Astrocyte (in vitro differentiated cells and primary cell): ENCODE measurements around the gene DDX17. TPM values are rescaled to one million over a fixed set of nuclear protein-coding genes. Genes with fewer than 3 reads are reported as not detected.

ENCODE experiments used
- DNase-seq: peaks from one replicate; pipeline ENCODE4 v3.0.0-alpha.2; 2010; ENCODE audit warnings: low read depth
- FAIRE-seq: peaks from 2 replicates; lab custom pipeline; 2011; peaks lifted over from hg19 to GRCh38; lab: Jason Lieb, UNC
- H2AFZ ChIP-seq: 2 replicates; pipeline ENCODE4 v1.6.0; 2012; ENCODE audit warnings: low read depth, low read length, inconsistent platforms
- H3K27ac ChIP-seq: 2 replicates; pipeline ENCODE4 v1.5.1; 2011; ENCODE audit warnings: low read depth, low read length, inconsistent platforms
- H3K27me3 ChIP-seq: 2 replicates; pipeline ENCODE4 v1.6.0; 2011; ENCODE audit warnings: low read length, inconsistent platforms; ENCODE audit not compliant: insufficient read depth
- H3K36me3 ChIP-seq: 2 replicates; pipeline ENCODE4 v1.5.1; 2011; ENCODE audit warnings: low read length, inconsistent platforms; ENCODE audit not compliant: insufficient read depth
- H3K4me1 ChIP-seq: 2 replicates; pipeline ENCODE4 v1.5.1; 2011; ENCODE audit warnings: low read length, inconsistent platforms; ENCODE audit not compliant: insufficient read depth
- H3K4me2 ChIP-seq: 2 replicates; pipeline ENCODE4 v1.6.0; 2012; ENCODE audit warnings: low read length, inconsistent platforms
- H3K4me3 ChIP-seq: 2 replicates; pipeline ENCODE4 v1.5.1; 2011; ENCODE audit warnings: low read depth, mild to moderate bottlenecking, low read length, inconsistent platforms; ENCODE audit not compliant: insufficient read depth
- H3K79me2 ChIP-seq: 2 replicates; pipeline ENCODE4 v1.6.0; 2012; ENCODE audit warnings: mild to moderate bottlenecking, low read length, inconsistent platforms; ENCODE audit not compliant: insufficient read depth
- H3K9ac ChIP-seq: 2 replicates; pipeline ENCODE4 v1.6.0; 2012; ENCODE audit warnings: mild to moderate bottlenecking, low read length, inconsistent platforms
- H3K9me3 ChIP-seq: 2 replicates; pipeline ENCODE4 v1.5.1; 2012; ENCODE audit warnings: low read depth, mild to moderate bottlenecking, low read length, inconsistent platforms; ENCODE audit not compliant: insufficient read depth
- H4K20me1 ChIP-seq: 2 replicates; pipeline ENCODE4 v1.6.0; 2012; ENCODE audit warnings: low read length, inconsistent platforms; ENCODE audit not compliant: insufficient read depth
- H3K27ac Mint-ChIP-seq: one replicate; pipeline ENCODE4 v1.8.0; 2021; ENCODE audit warnings: mild to moderate bottlenecking, mixed read lengths; ENCODE audit not compliant: unreplicated experiment
- H3K27me3 Mint-ChIP-seq: one replicate; pipeline ENCODE4 v1.8.0; 2021; ENCODE audit warnings: low read depth, mixed read lengths; ENCODE audit not compliant: unreplicated experiment
- H3K36me3 Mint-ChIP-seq: one replicate; pipeline ENCODE4 v1.8.0; 2021; ENCODE audit warnings: low read depth, mixed read lengths; ENCODE audit not compliant: unreplicated experiment
- H3K4me1 Mint-ChIP-seq: one replicate; pipeline ENCODE4 v1.8.0; 2021; ENCODE audit warnings: low read depth, mixed read lengths; ENCODE audit not compliant: unreplicated experiment
- H3K4me3 Mint-ChIP-seq: one replicate; pipeline ENCODE4 v1.8.0; 2021; ENCODE audit warnings: mild to moderate bottlenecking, moderate library complexity, mixed read lengths; ENCODE audit not compliant: unreplicated experiment
- H3K9me3 Mint-ChIP-seq: one replicate; pipeline ENCODE4 v1.8.0; 2021; ENCODE audit warnings: mild to moderate bottlenecking, mixed read lengths; ENCODE audit not compliant: unreplicated experiment
- EZH2 ChIP-seq: IDR thresholded peaks from 2 replicates; pipeline ENCODE4 v1.6.1; 2012; ENCODE audit warnings: mild to moderate bottlenecking, low read length, inconsistent platforms; ENCODE audit not compliant: insufficient read depth
- total RNA-seq: library from RNA; stranded (reverse); gene quantifications from 2 replicates; pipeline ENCODE4 v1.2.1, GENCODE V29; 2021
- TF ChIP-seq, protein P1 (sequence below): IDR thresholded peaks from 2 replicates; pipeline ENCODE4 v1.5.1; 2011; ENCODE audit warnings: low read depth, mild to moderate bottlenecking, inconsistent platforms, low read length, moderate library complexity; ENCODE audit not compliant: insufficient read depth

DDX17 gene
- total RNA-seq, 1 donor from 2014 or later = 258 TPM

GRCh38 chr22:38524429-38524828 lies 18.3 kb upstream of the DDX17 start:
- no peak overlapping the region for H3K4me2 ChIP-seq
- H3K27ac ChIP-seq = no peak overlapping the region
- H3K27ac Mint-ChIP-seq = no peak overlapping the region
- DNase-seq (no peak), FAIRE-seq (no peak)
- H3K27me3 Mint-ChIP-seq = peaks cover 8% of the 10 kb centered on the region
- no peaks in the 10 kb centered on the region for H3K36me3 ChIP-seq
- no peak overlapping the region for H3K4me3 Mint-ChIP-seq
- H3K4me1 Mint-ChIP-seq = no peaks in the 10 kb centered on the region
- no peaks in the 10 kb centered on the region for H3K36me3 Mint-ChIP-seq
- no peaks in the 10 kb centered on the region for H4K20me1 ChIP-seq
- no peaks in the 10 kb centered on the region for H3K27me3 ChIP-seq
- no peaks in the 10 kb centered on the region for H3K9me3 ChIP-seq
- no peak overlapping the region for H3K4me3 ChIP-seq
- H3K9me3 Mint-ChIP-seq = no peaks in the 10 kb centered on the region
- H2AFZ ChIP-seq = no peak overlapping the region
- no peak overlapping the region for H3K9ac ChIP-seq
- H3K4me1 ChIP-seq = no peaks in the 10 kb centered on the region
- H3K79me2 ChIP-seq = no peaks in the 10 kb centered on the region
- TF ChIP-seq, protein P1, sequence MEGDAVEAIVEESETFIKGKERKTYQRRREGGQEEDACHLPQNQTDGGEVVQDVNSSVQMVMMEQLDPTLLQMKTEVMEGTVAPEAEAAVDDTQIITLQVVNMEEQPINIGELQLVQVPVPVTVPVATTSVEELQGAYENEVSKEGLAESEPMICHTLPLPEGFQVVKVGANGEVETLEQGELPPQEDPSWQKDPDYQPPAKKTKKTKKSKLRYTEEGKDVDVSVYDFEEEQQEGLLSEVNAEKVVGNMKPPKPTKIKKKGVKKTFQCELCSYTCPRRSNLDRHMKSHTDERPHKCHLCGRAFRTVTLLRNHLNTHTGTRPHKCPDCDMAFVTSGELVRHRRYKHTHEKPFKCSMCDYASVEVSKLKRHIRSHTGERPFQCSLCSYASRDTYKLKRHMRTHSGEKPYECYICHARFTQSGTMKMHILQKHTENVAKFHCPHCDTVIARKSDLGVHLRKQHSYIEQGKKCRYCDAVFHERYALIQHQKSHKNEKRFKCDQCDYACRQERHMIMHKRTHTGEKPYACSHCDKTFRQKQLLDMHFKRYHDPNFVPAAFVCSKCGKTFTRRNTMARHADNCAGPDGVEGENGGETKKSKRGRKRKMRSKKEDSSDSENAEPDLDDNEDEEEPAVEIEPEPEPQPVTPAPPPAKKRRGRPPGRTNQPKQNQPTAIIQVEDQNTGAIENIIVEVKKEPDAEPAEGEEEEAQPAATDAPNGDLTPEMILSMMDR = no peak
- TF ChIP-seq EZH2 = no peak

DNA sequence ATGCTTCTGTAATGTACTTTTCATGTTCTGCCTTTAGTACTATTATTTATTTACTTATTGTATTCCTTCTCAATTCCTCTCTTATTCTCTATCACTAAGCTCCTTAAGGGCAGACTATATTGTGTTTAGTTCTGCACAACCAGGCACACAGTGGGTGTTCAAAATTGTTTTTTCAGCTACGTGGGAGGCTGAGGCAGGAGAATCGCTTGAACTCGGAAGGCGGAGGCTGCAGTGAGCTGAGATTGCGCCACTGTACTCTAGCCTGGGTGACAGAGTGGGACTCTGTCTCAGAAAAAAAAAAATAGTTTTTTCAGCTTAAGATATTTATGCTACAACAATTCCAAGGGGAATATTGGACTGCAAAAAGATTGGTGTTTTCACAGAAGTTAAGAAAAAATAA lies 17.4 kb upstream of the DDX17 start:
- no peak overlapping the region for H3K4me2 ChIP-seq

DNA sequence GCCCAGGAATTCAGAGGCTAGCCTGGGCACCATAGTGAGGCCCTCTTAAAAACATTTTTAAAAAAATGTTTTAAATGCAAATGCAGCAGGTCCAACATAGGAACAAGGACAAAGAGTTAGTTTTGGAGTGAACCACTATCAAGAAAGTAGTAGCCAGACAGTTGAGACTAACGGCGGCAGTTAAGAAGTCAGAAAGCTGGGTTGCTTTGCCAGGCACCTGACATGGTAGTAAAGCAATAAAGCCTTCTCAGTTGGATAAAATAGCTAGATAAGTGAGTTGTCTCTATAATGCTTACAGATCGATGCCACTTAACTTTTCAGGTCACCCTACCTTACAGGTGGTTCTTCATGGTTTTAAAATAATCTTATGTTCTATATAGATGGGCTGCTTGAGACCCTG lies 16.9 kb upstream of the DDX17 start:
- Histone ChIP-seq H3K9ac (no peak overlapping the region), H3K4me1 (no peaks in the 10 kb centered on the region), H2AFZ (no peak overlapping the region), H4K20me1 (no peaks in the 10 kb centered on the region), H3K27me3 (no peaks in the 10 kb centered on the region), H3K36me3 (no peaks in the 10 kb centered on the region), H3K27ac (no peak overlapping the region), H3K79me2 (no peaks in the 10 kb centered on the region), H3K9me3 (no peaks in the 10 kb centered on the region), H3K4me3 (no peak overlapping the region), H3K4me2 (no peak overlapping the region)
- Mint-ChIP-seq H3K27ac (no peak overlapping the region), H3K36me3 (no peaks in the 10 kb centered on the region), H3K9me3 (no peaks in the 10 kb centered on the region), H3K4me1 (no peaks in the 10 kb centered on the region), H3K4me3 (no peak overlapping the region), H3K27me3 (peaks cover 8% of the 10 kb centered on the region)
- DNase-seq (no peak), FAIRE-seq (no peak)
- TF ChIP-seq, protein P1 = no peak
- no peak for TF ChIP-seq EZH2

More for the DNA sequence above, 17.4 kb upstream of the DDX17 start:
- no peak overlapping the region for H3K27ac ChIP-seq
- H3K79me2 ChIP-seq = no peaks in the 10 kb centered on the region
- H3K27me3 ChIP-seq = no peaks in the 10 kb centered on the region
- no peak for FAIRE-seq
- H3K4me1 ChIP-seq = no peaks in the 10 kb centered on the region
- Mint-ChIP-seq H3K27ac (no peak overlapping the region), H3K27me3 (peaks cover 8% of the 10 kb centered on the region), H3K36me3 (no peaks in the 10 kb centered on the region), H3K4me3 (no peak overlapping the region), H3K4me1 (no peaks in the 10 kb centered on the region), H3K9me3 (no peaks in the 10 kb centered on the region)
- H3K9me3 ChIP-seq = no peaks in the 10 kb centered on the region
- no peak overlapping the region for H3K4me3 ChIP-seq
- no peak overlapping the region for H2AFZ ChIP-seq
- H3K36me3 ChIP-seq = no peaks in the 10 kb centered on the region
- no peak for TF ChIP-seq EZH2
- TF ChIP-seq, protein P1 = no peak
- no peak overlapping the region for H3K9ac ChIP-seq
- no peaks in the 10 kb centered on the region for H4K20me1 ChIP-seq
- no peak for DNase-seq
